GM18907 (cell line): ENCODE measurements around the gene CCDC8.
"Not testable (repeated sequence)": the region's sequence is repeated elsewhere in the genome, so short reads cannot be mapped to it uniquely, and the experiment has no call there.

Experiments used
- ATAC-seq: cut with Tn5 transposase; IDR thresholded peaks from one replicate; pipeline ENCODE4 v1.9.1; 2021; ENCODE audit warnings: mild to moderate bottlenecking, moderate library complexity; ENCODE audit not compliant: unreplicated experiment

The CCDC8 gene

DNA sequence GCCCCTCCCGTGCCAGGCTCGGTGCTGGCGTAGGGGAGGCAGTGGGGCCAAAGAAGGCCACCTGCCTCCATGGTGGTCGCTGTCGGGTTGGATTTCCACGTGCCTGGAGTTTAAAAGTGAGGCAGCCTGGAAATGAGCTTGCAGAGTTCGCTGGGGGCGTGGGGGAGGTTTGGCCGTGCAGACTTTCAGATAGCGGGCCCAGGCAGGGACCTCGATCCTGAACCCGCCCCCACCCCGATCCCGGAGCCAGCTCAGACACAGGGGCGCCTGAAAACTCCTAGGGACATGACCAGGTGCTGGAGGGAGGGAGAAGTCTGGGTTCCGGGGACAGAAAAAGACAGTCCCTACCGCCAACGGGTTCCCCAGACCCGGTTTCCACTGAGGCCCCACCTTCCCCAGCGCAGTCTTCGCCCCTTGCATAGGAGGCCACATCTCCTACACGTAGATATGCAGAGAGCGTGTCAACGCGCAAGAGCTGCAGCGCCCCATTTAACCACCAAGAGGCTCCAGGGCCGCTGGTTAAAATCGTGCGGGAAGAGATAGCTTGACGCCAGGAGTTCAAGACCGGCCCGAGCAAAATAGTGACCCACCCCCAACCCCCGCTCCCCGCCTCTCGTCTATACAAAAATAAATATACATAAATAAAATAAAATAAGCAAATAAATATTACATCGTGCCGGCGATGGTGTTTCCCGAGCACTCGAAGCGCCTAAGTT is 8.5 kb downstream of the CCDC8 start:
- no peak for ATAC-seq

DNA sequence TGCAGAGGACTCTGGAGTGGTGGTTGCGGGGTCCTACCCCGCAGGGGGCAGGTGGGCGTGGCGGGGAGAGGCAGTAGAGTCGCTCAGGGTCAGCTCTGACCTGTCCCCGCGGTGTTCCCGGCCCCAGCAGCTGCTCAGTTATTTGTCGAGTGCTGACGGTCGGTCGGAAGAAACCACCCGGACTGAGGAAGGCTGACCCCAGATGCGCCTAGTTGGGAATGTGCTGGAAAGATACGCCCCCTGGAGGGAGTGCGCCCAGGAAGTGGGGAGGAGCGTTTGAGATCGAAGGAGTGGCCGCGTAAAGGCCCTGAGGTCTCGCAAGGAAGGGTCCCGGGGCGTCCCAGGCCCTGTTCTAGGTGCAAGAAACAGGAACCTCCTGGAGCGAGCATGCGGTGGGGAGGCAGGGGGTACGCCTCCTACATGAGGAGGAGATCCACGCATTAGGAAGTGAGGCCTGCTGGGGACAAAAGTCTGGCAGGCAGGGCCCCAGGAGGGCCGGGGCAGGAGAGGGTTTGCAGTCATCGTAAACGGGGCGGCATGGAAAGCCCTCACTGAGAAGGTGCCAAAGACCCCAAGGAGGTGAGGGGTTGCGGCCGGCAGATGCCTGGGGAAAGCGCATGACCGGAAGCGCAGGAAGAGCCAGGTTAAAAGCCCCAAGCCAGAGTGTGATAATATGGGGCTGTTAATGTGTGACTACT is 9.2 kb downstream of the CCDC8 start:
- no peak for ATAC-seq

GRCh38 chr19:46402725-46403124 is 10.6 kb downstream of the CCDC8 start:
- no peak for ATAC-seq

- ATAC-seq, result not testable (repeated sequence)
Observed at GRCh38 chr19:46397801-46398479, 15.4 kb downstream of the CCDC8 start.

DNA sequence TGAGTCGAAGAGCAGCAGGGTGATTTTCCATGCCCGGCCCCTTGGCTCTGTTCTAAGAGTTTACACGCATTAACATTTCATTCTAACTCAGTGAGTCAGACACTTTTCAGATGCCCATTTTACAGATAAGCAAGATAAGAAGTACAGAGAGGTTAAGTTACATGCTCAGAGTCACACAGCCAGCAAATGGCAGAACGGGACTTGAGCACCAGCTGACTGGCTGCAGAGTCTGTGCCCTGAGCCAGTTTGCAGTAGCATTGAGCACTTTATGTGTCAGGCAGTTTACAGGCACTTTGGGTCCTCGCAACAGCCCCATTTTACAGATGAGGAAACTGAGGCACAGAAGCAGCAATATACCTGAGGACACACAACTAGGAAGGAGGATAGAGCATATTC is 19.0 kb downstream of the CCDC8 start:
- ATAC-seq, result no peak

DNA sequence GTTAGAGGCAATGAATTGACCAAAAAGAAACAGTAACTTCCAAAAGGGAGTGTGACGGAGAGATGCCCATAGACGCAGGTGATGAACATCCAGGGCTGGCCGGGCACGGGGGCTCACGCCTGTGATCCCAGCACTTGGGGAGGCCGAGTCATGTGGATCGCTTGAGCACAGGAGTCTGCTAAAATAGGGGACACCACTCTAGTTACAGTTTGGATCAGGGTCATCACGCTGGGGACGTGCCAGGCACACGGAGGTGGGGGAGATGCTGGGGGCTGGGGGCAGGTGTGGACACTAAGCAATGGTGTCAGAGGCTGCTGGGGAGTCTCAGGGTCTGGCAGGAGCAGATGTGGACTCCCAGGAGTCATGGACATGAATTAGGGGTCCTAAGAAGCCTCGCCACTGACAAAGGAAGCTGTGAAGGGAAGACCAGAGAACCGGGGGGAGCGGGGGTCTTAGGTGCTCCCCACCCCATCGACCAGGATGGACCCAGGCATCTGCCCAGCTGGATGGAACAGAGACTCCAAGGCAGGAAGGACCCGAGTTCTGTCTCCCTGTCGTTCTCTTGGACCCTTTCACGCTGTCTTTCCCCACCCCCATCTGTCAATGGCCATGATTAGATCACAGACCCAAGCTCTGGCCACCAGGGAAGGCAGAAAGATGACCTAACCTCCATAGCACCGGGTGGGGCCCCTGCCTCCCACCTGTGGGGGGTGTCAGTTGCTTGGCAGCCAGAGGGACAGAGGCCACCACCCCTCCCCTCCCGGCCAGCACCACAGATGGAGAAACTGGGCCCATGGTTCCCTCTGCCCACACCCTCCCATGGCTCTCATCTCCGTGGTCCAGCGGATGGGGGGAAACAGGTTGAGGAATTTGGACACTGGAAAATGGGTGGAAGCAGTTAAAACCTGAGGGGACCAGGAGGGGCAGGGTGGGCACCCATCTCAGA is 19.6 kb downstream of the CCDC8 start:
- no peak for ATAC-seq

GRCh38 chr19:46392837-46393236 is 20.5 kb downstream of the CCDC8 start:
- ATAC-seq, result no peak

DNA sequence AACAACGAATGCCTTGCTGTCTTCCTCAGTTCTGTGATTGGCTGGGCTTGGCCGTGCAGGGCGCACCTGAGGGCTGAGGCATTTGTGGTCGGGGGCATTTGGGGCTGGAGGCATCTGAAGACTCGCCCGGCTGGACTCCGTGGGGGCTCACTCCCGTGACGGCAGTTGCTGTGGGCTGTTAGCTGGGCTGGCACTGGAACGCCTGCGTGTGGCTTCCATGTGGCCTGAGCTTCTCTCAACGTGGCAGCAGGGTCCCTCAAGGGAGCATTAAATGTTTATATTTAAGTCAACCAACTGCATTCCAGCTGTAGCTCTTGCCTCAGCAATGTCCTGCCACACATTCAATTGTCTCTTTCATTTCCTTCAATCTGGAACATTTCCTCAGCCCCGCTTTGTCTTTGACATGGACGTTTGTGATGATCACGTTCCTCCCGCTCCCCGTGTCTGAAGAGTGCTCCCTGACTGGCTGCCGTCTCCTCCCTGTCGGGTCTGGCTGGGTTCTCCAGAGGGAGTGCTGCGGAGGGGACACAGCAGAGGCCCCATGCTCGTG is 21.0 kb downstream of the CCDC8 start:
- no peak for ATAC-seq

GRCh38 chr19:46391296-46392251 is 21.8 kb downstream of the CCDC8 start:
- no peak for ATAC-seq

GRCh38 chr19:46390866-46391265 is 22.5 kb downstream of the CCDC8 start:
- ATAC-seq, result no peak

- ATAC-seq, result no peak
Observed at GRCh38 chr19:46390121-46390858, 23.1 kb downstream of the CCDC8 start.

DNA sequence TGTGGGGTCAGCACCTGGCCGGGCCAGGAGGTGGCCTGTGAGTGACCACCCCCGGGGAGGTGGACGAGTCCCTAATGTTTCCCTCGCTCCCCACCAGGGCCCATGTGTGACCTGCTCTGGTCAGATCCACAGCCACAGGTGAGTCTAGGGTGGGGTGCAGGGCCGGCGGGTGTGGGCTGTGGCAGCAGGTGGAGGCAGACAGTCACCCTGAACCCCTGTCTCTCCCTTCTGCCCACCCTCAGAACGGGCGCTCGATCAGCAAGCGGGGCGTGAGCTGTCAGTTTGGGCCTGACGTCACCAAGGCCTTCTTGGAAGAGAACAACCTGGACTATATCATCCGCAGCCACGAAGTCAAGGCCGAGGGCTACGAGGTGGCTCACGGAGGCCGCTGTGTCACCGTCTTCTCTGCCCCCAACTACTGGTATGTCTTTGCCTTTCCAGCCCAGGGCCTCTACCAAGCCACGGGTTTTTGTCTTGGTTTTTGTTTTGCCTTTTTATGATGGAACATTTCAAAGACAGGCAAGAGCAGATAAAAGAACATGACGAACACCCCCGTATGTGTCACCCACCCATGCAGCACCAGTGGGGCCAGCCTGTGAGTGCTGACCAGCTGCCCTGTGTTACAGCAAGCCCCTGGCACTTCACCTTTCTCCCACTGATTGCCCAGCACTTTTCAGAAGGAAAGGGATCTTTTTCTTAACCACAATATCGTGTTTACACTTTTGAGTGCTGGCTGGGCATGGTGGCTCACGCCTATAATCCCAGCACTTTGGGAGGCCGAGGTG is 24.9 kb downstream of the CCDC8 start:
- no peak for ATAC-seq

GRCh38 chr19:46387713-46388130 is 25.6 kb downstream of the CCDC8 start:
- ATAC-seq, result no peak

GRCh38 chr19:46386996-46387712 is 26.2 kb downstream of the CCDC8 start:
- ATAC-seq, result no peak

DNA sequence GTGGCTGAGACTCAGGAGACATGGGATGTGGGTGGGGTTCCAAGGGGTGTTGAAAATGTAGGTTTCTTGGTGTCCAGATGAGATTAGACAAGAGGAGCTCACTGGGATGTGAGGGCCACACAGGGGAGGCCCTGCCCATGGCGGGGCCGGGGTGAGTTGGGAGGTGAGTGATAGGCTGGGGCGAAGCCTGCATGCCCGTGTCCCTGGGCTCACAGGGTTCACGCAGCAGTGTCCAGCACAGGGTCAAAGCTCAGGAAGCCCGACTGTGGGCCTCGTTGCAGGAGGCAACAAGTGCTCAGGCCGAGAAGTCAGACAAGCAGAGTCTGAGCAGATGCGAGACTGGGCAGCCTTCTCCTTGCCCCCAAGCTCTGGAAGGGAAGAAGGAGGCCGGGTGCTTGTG is 27.2 kb downstream of the CCDC8 start:
- ATAC-seq, result no peak

DNA sequence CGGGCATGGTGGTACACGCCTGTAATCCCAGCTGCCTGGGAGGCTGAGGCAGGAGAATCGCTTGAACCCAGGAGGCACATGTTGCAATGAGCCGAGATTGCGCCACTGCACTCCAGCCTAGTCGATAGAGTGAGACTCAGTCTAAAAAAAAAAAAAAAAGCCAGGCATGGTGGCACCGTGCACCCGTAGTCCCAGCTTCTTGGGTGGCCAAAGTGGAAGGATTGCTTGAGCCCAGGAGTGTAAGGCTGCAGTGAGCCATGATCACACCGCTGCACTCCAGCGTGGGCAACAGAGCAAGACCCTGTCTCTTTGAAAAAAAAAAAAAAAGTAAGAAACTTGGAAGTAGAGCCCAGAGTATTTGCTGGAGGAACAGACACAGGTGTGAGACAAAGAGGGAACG is 27.7 kb downstream of the CCDC8 start:
- ATAC-seq, result no peak

GRCh38 chr19:46384396-46384795 is 29.0 kb downstream of the CCDC8 start:
- ATAC-seq, result no peak
